Measurements from ENCODE around the gene NUS1.
A peak's percentile ranks its signal among the peaks of the same experiment; 100 is the strongest.
"Not testable (repeated sequence)": the region's sequence is repeated elsewhere in the genome, so short reads cannot be mapped to it uniquely, and the experiment has no call there.

Gene NUS1

DNA sequence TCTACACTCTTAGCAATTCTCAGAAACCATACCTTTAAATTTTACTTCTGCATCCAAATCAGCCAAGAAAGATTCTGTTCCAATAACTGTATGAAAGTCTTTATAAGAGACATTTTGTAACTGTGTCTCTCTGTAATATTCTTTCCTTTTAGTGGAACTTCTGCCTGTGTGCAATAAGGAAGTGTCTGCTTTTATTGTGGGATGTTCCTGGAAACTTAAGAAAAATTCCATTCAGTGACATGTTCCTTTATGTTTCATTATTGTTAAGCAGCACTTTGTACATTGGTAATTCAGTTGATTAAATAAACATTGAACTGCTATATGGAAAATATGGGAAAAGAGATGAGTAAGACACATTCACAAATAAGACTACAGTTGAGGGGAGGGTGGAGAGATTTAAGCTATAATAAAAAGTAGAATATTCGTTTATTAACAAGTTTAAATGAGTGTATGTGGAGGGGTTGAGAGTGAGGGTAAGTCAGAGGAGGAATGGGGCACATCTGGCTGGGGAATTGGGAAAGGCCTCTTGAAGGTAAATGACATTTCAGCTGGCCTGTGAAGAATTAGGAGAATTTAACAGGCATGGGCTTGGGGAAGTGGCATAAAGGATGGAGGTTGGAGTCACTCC lies 11.9 kb downstream of the NUS1 start:
- peaks cover 0 to 40% (median 0%) of the 10 kb centered on the region in 10 experiments; a peak in 6 of 20 replicates for H3K4me1 ChIP-seq
- H3K27me3 ChIP-seq: no peaks in the 10 kb centered on the region
- H3K4me2 ChIP-seq: peak overlapping the region in 3 of 11 experiments; percentile 0 to 69 (median 55); a peak in 4 of 22 replicates
- no peak for TF ChIP-seq Cebpa-rat (IDR thresholded peaks at IDR 0.05)
- no peak overlapping the region for H3K4me3 ChIP-seq
- peaks cover 9 to 75% (median 55%) of the 10 kb centered on the region in 11 experiments; a peak in 21 of 22 replicates for H3K36me3 ChIP-seq
- no peak overlapping the region for H3K27ac ChIP-seq
- no peak overlapping the region for H3K9ac ChIP-seq
- peaks cover 65 to 98% (median 88%) of the 10 kb centered on the region in 11 experiments; a peak in 21 of 22 replicates for H4K20me1 ChIP-seq
- peaks cover 0 to 15% (median 5%) of the 10 kb centered on the region in 11 experiments; a peak in 5 of 22 replicates for H3K9me3 ChIP-seq (replicated peaks in 1 of 11)

DNA sequence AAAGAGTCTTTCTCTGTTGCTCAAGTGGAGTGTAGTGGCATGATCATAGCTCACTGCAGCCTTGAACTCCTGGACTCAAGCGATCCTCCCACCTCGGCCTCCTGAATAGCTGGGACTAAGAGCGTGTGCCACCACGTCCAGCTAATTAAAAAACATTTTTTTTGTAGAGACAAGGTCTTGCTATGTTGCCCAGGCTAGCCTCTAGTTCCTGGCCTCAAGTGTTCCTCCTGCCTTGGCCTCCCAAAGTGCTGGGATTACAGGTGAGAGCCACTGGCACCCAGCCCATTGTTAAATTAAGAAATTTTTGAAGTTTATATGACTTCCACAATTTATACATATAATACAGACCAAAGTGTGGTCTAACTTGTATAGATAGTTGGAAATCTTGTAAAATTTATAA lies 14.3 kb downstream of the NUS1 start:
- Histone ChIP-seq H4K20me1 (peaks cover 48 to 81% (median 70%) of the 10 kb centered on the region in 11 experiments; a peak in 21 of 22 replicates), H3K4me1 (peaks cover 0 to 44% (median 0%) of the 10 kb centered on the region in 10 experiments; a peak in 6 of 20 replicates), H3K36me3 (peaks cover 31 to 80% (median 61%) of the 10 kb centered on the region in 11 experiments; a peak in 21 of 22 replicates), H3K9me3 (replicated peaks in 1 of 11) (peaks cover 0 to 12% (median 6%) of the 10 kb centered on the region in 11 experiments; a peak in 18 of 22 replicates)
- not testable (repeated sequence) for H3K4me3 ChIP-seq, H3K4me2 ChIP-seq, H3K27me3 ChIP-seq, H3K27ac ChIP-seq, H3K9ac ChIP-seq

DNA sequence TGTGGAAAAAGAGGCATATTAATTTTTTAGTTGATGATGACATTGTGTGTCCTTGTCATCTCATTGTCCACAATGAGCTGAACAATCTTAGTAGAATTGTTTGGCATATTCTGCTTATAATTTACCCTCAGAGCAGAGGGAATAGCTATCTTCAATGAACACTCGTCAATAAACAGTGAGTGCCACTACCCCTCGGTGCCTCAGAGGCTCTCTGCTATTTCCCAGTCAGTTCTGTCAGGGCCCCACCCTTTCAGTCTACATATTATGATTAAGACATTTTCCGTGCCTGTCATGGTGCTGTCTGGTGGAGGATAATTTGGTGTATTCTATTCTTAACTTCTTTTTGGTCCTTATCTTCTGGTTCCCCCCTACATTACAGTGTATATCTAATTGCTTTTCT lies 31.2 kb downstream of the NUS1 start:
- H3K4me1 ChIP-seq: peaks cover 0 to 15% (median 0%) of the 10 kb centered on the region in 10 experiments; a peak in 8 of 20 replicates
- no peaks in the 10 kb centered on the region for H3K27me3 ChIP-seq
- no peak overlapping the region for H3K9ac ChIP-seq
- peaks cover 7 to 53% (median 20%) of the 10 kb centered on the region in 11 experiments; a peak in 13 of 22 replicates for H4K20me1 ChIP-seq
- peaks cover 55 to 67% (median 62%) of the 10 kb centered on the region in 11 experiments for H3K36me3 ChIP-seq
- no peaks in the 10 kb centered on the region for H3K9me3 ChIP-seq (replicated peaks in 1 of 11)
- no peak overlapping the region for H3K27ac ChIP-seq
- no peak overlapping the region for H3K4me3 ChIP-seq
- peak overlapping the region in 2 of 11 experiments; percentile 1 to 16; a peak in 3 of 22 replicates for H3K4me2 ChIP-seq
- no peak for TF ChIP-seq Cebpa-rat (IDR thresholded peaks at IDR 0.05)

DNA sequence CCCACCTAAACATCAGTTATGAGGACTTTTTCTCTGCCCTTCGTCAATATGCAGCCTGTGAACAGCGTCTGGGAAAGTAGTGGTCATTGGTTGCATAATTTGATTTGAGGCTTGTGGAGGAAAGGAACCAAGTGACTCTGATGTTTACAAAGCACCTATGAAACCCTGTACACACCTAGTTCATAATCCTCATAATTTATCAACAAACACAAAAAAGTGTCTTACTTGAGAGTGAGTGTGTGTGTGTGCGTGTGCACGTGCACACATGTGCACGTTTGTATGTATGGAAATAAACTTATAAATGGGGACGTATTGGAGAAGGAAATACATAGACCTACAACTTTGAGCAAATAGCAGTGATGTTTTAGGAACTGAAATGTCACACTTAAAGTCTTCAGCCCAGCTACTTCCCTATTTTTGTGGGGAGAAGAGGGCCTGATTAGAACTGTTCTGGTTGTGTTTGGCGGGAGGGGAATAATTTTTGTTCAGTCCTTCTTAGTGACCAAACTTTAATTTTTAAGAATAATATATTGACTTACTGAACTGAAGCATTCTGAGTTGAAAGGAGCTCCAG lies 31.8 kb downstream of the NUS1 start:
- H3K4me3 ChIP-seq; H3K9me3 ChIP-seq (replicated peaks in 1 of 11); H3K9ac ChIP-seq; H3K27me3 ChIP-seq; H3K27ac ChIP-seq: not testable (repeated sequence)
- peaks cover 50 to 63% (median 58%) of the 10 kb centered on the region in 11 experiments for H3K36me3 ChIP-seq
- peaks cover 6 to 48% (median 20%) of the 10 kb centered on the region in 11 experiments; a peak in 13 of 22 replicates for H4K20me1 ChIP-seq
- peaks cover 0 to 15% (median 0%) of the 10 kb centered on the region in 10 experiments; a peak in 8 of 20 replicates for H3K4me1 ChIP-seq
- peak overlapping the region in 2 of 11 experiments; percentile 1 to 16; a peak in 3 of 22 replicates for H3K4me2 ChIP-seq

DNA sequence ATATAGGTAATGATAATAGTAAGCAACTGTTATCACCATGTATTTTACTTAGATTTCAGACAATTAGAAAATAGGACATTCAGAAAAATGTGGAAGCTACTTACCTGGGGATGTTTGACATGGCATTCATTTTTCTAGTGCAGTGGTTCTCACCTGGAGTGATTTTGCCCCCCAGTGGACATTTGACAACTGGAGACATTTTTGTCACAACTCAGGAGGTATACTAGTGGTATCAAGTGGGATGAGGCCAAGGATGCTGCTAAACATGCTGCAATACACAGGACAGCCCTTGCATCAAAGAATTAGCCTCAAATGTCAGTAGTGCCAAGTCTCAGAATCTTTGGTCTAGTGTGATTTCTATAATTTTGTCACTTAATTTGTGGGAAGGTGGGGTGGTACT lies 36.1 kb downstream of the NUS1 start:
- TF ChIP-seq Cebpa-rat (IDR thresholded peaks at IDR 0.05): no peak
- Histone ChIP-seq H3K9ac (no peak overlapping the region), H3K36me3 (peaks cover 7 to 19% (median 15%) of the 10 kb centered on the region in 11 experiments; a peak in 20 of 22 replicates), H3K4me3 (no peak overlapping the region), H3K4me2 (no peak overlapping the region), H3K27ac (no peak overlapping the region), H3K27me3 (no peaks in the 10 kb centered on the region), H4K20me1 (peaks cover 0 to 7% (median 5%) of the 10 kb centered on the region in 11 experiments; a peak in 10 of 22 replicates), H3K9me3 (replicated peaks in 1 of 11) (no peaks in the 10 kb centered on the region), H3K4me1 (peaks cover 0 to 7% (median 0%) of the 10 kb centered on the region in 10 experiments; a peak in 8 of 20 replicates)

DNA sequence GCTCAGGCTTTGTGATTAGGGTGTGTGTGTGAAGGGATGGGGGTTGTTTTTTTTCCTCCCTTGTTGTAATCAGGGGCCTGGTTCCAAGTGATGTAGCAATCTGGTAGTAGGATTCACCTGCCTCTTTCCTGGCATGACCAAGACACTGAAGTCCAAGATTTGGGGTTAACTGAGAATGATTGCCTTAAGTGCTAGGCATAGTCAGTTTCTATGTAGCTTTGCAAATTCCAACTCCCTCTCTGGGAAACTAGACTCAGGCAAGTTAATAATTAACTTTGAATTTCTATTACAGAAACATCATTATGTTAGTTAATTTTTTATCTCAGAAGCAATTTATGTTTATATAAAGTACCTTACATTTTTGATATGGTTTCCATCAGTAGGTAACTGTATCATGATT lies 43.6 kb downstream of the NUS1 start:
- H3K27ac ChIP-seq: no peak overlapping the region
- H4K20me1 ChIP-seq: no peaks in the 10 kb centered on the region
- no peak for TF ChIP-seq Cebpa-rat (IDR thresholded peaks at IDR 0.05)
- H3K4me1 ChIP-seq: no peaks in the 10 kb centered on the region
- no peaks in the 10 kb centered on the region for H3K27me3 ChIP-seq
- no peak overlapping the region for H3K4me3 ChIP-seq
- H3K9me3 ChIP-seq (replicated peaks in 1 of 11): peaks cover 0 to 20% (median 11%) of the 10 kb centered on the region in 11 experiments; a peak in 13 of 22 replicates
- no peak overlapping the region for H3K4me2 ChIP-seq
- H3K9ac ChIP-seq: no peak overlapping the region
- no peaks in the 10 kb centered on the region; a peak in 1 of 22 replicates for H3K36me3 ChIP-seq

DNA sequence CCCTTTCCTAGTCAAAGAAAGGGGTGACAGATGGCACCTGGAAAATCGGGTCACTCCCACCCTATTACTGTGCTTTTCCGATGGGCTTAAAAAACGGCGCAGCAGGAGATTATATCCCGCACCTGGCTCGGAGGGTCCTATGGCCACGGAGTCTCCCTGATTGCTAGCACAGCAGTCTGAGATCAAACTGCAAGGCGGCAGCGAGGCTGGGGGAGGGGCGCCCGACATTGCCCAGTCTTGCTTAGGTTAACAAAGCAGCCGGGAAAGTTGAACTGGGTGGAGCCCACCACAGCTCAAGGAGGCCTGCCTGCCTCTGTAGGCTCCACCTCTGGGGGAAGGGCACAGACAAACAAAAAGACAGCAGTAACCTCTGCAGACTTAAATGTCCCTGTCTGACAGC lies 46.3 kb downstream of the NUS1 start:
- not testable (repeated sequence) for H4K20me1 ChIP-seq, H3K27ac ChIP-seq, H3K4me1 ChIP-seq, H3K27me3 ChIP-seq, H3K9ac ChIP-seq, H3K36me3 ChIP-seq, H3K4me3 ChIP-seq, H3K4me2 ChIP-seq
- peaks cover 0 to 20% (median 11%) of the 10 kb centered on the region in 11 experiments; a peak in 13 of 22 replicates for H3K9me3 ChIP-seq (replicated peaks in 1 of 11)

DNA sequence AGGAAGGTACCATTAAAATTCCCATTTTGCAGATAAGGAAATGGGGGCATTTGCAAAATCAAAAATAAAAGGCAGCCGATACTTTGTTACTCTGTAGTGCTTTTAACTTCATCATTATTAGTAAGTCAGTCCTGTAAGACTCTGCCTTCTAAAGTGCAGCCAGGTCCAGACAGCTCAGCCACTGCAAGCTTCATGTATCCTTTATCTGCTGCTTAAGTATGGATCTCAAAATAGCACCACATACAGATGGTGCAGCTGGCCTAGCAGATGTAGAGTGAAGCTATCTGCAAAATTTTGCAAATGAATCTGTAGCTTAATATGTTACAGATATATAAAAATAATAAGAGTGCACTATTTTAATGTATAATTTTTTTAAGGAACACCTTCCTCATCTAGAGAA lies 53.4 kb downstream of the NUS1 start:
- H3K9me3 ChIP-seq (replicated peaks in 1 of 11): no peaks in the 10 kb centered on the region
- H3K36me3 ChIP-seq: no peaks in the 10 kb centered on the region
- no peak overlapping the region for H3K4me2 ChIP-seq
- no peak overlapping the region for H3K9ac ChIP-seq
- no peak overlapping the region for H3K27ac ChIP-seq
- H3K27me3 ChIP-seq: no peaks in the 10 kb centered on the region
- H3K4me1 ChIP-seq: no peaks in the 10 kb centered on the region
- H4K20me1 ChIP-seq: no peaks in the 10 kb centered on the region
- TF ChIP-seq Cebpa-rat (IDR thresholded peaks at IDR 0.05): no peak
- no peak overlapping the region for H3K4me3 ChIP-seq

DNA sequence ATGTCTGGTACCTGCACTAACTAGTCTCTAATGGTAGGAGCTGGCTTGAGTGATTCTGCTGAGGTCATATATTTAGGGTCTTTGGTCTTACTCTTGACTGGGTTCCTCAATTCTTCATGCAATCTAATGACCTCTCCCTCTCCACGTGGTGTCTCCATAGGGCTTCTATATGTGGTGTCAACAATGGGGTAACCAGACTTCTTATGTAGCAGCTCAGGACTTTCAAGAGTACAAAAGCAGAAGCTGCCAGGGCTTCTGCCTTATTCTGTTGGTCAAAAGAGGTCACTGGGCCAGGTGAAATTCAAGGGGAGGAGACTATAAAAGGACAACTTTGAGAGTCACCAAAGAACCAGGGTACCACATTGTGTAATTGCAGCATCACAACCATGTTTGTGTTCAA lies 54.3 kb downstream of the NUS1 start:
- TF ChIP-seq Cebpa-rat (IDR thresholded peaks at IDR 0.05): no peak
- no peaks in the 10 kb centered on the region for H3K4me1 ChIP-seq
- no peaks in the 10 kb centered on the region for H3K27me3 ChIP-seq
- no peaks in the 10 kb centered on the region for H3K9me3 ChIP-seq (replicated peaks in 1 of 11)
- H4K20me1 ChIP-seq: no peaks in the 10 kb centered on the region
- no peak overlapping the region for H3K4me3 ChIP-seq
- H3K4me2 ChIP-seq: no peak overlapping the region
- H3K36me3 ChIP-seq: no peaks in the 10 kb centered on the region
- no peak overlapping the region for H3K9ac ChIP-seq
- H3K27ac ChIP-seq: no peak overlapping the region

All from BLaER1 treated with 17β-estradiol and CSF1 and Interleukin-3, amounts not matched to agents 10 nM and 100 nM (cell line).